AG04449 (cell line): Measurements from ENCODE around the gene CCDC85C.
A peak's percentile ranks its signal among the peaks of the same experiment; 100 is the strongest.

Source experiments
- CTCF ChIA-PET: fragments of 350-600 bp; formaldehyde crosslinking; extraction: SDS; loops from one replicate; lab custom pipeline; 2021; ENCODE audit warnings: antibody characterized with exemption; lab: Yijun Ruan, JAX
- POLR2A ChIA-PET: fragments of 400-600, 350-600 bp; formaldehyde crosslinking; extraction: SDS; loops from one replicate; lab custom pipeline; 2020; ENCODE audit warnings: antibody characterized with exemption, inconsistent platforms; lab: Yijun Ruan, JAX
- DNase-seq: peaks from one replicate; pipeline ENCODE4 v3.0.0-alpha.2; 2010; ENCODE audit warnings: low read depth, low spot score
- H3K4me3 ChIP-seq: 2 replicates; pipeline ENCODE4 v1.5.1; 2011; ENCODE audit warnings: low read depth, mild to moderate bottlenecking, control low read depth, low read length
- CTCF ChIP-seq: IDR thresholded peaks from one replicate; pipeline ENCODE4 v1.5.1; 2011; ENCODE audit warnings: mild to moderate bottlenecking, moderate library complexity, low read length, control low read depth, inconsistent platforms; ENCODE audit not compliant: insufficient read depth; ENCODE audit errors: missing control alignments

CCDC85C gene

GRCh38 chr14:99603471-99604277 lies at the start of gene CCDC85C:
CCDC85C (minus strand) TSS chr14:99604207; CDS start chr14:99603959, 248 bp downstream.
- CTCF ChIA-PET, result interaction anchor here (1.1 to 7.7 kb wide), 4 partner anchors 16 to 80 kb away, joined by 5 to 91 read pairs (median 12); no protein-coding TSS in a partner anchor
- POLR2A ChIA-PET, result interaction anchor here (0.6 to 1.8 kb wide), 4 partner anchors 16 to 93 kb away, joined by 3 to 7 read pairs (median 4); no protein-coding TSS in a partner anchor
- no peak for TF ChIP-seq CTCF
- DNase-seq, result no peak
- H3K4me3 ChIP-seq, result peak within 1 kb of the TSS; percentile 67

- CTCF ChIA-PET, result interaction anchor here (0.6 to 1.3 kb wide), 2 partner anchors 134 to 161 kb away, joined by 3 read pairs; no protein-coding TSS in a partner anchor
- POLR2A ChIA-PET, result no interaction called here
- no peak for DNase-seq
- no peak overlapping the region for H3K4me3 ChIP-seq
- no peak for TF ChIP-seq CTCF
These were observed 48.1 kb upstream of the CCDC85C start for GRCh38 chr14:99651953-99652746.

- no peak for DNase-seq
- ChIA-PET CTCF (no interaction called here), POLR2A (no interaction called here)
- TF ChIP-seq CTCF, result no peak
- no peak overlapping the region for H3K4me3 ChIP-seq
These were observed 46.2 kb upstream of the CCDC85C start for GRCh38 chr14:99650189-99650588.

- H3K4me3 ChIP-seq, result no peak overlapping the region
- TF ChIP-seq CTCF, result no peak
- DNase-seq, result no peak
- ChIA-PET POLR2A (no interaction called here), CTCF (no interaction called here)
These were observed 45.6 kb upstream of the CCDC85C start for GRCh38 chr14:99649643-99650042.

GRCh38 chr14:99649219-99649618 lies 45.2 kb upstream of the CCDC85C start:
- no peak for DNase-seq
- ChIA-PET POLR2A (no interaction called here), CTCF (no interaction called here)
- H3K4me3 ChIP-seq, result no peak overlapping the region
- no peak for TF ChIP-seq CTCF
